Spleen (tissue), 11 donors: ENCODE measurements around the gene PHOSPHO2. TPM values are rescaled to one million over a fixed set of nuclear protein-coding genes. Genes with fewer than 3 reads are reported as not detected.

Experiments used
- DNase-seq: peaks from one replicate; pipeline ENCODE4 v3.0.0-alpha.2; 2020
- H3K27ac ChIP-seq, 8 donors: fragments of 200-600 bp; sonication (generic) in 7 of 8; 1 replicate in 4 of 8; 2 replicates in 4 of 8; pipeline versions ENCODE4 v1.5.0 to v1.8.0; 2016 to 2021; ENCODE audit warnings: inconsistent platforms in 4 of 8, mild to moderate bottlenecking in 4 of 8, moderate library complexity in 1 of 8
- H3K27me3 ChIP-seq, 7 donors: fragments of 200-600 bp; sonication (generic) in 6 of 7; replicated peaks in 1 of 7; 1 replicate in 4 of 7; 2 replicates in 3 of 7; pipeline versions ENCODE4 v1.5.0 to v1.8.0; 2016 to 2021; ENCODE audit warnings: inconsistent platforms in 3 of 7, mild to moderate bottlenecking in 1 of 7
- H3K36me3 ChIP-seq, 6 donors: fragments of 200-600 bp; sonication (generic) in 5 of 6; 1 replicate in 4 of 6; 2 replicates in 2 of 6; pipeline versions ENCODE4 v1.5.0 to v1.8.0; 2016 to 2021; ENCODE audit warnings: inconsistent platforms in 2 of 6
- H3K4me1 ChIP-seq, 6 donors: fragments of 200-600 bp; sonication (generic) in 5 of 6; 1 replicate in 3 of 6; 2 replicates in 3 of 6; pipeline versions ENCODE4 v1.5.0 to v1.8.0; 2016 to 2021; ENCODE audit warnings: inconsistent platforms in 3 of 6
- H3K4me3 ChIP-seq, 8 donors: fragments of 200-600 bp; sonication (generic) in 7 of 8; 1 replicate in 4 of 8; 2 replicates in 4 of 8; pipeline versions ENCODE4 v1.5.0 to v1.8.0; 2016 to 2021; ENCODE audit warnings: inconsistent platforms in 4 of 8, mild to moderate bottlenecking in 4 of 8, moderate library complexity in 2 of 8
- H3K9me3 ChIP-seq, 8 donors: fragments of 200-600 bp; sonication (generic) in 7 of 8; 1 replicate in 4 of 8; 2 replicates in 4 of 8; pipeline versions ENCODE4 v1.5.0 to v1.8.0; 2016 to 2021; ENCODE audit warnings: inconsistent platforms in 4 of 8
- POLR2A ChIP-seq, 3 donors: fragments of 450-650 bp; IDR thresholded peaks; one replicate each; pipeline ENCODE4 v1.5.1; 2017; ENCODE audit warnings: antibody characterized with exemption in 3 of 3, mild to moderate bottlenecking in 1 of 3
- POLR2AphosphoS5 ChIP-seq, 3 donors: sonication (generic); formaldehyde crosslinking; IDR thresholded peaks; one replicate each; pipeline ENCODE4 v1.5.1; 2017; ENCODE audit warnings: antibody characterized with exemption in 3 of 3
- WGBS, 5 donors: extraction: QIAGEN DNeasy Blood & Tissue Kit in 3 of 5; methylation state at CpG; one replicate each; pipeline versions ENCODE4 v1.1.5 to v1.1.7; 2013 to 2018; 5-methylcytosine and 5-hydroxymethylcytosine counted together
- intact Hi-C: fragments of 100-400 bp; cut with DNase I; formaldehyde crosslinking; loops from one replicate; pipeline ENCODE4 v1.15.0; 2023; ENCODE audit warnings: low total_unique reads
- polyA plus RNA-seq, 3 donors: library from polyadenylated mRNA; stranded (reverse); fragments of 200-250 nt; gene quantifications; one replicate each; pipeline ENCODE4 v1.2.1, GENCODE V29; 2013
- total RNA-seq, 7 donors: library from RNA; depleted of rRNA in 3 of 7; stranded (reverse); fragments of >200 nt in 3 of 7; fragmentation: NEBNext Ultra II Directional in 4 of 7; extraction: Animal tissue kit (Norgen Biotek cat#: 25700) in 4 of 7; gene quantifications; one replicate each; pipeline versions ENCODE4 v1.1.0 to v1.2.1, GENCODE V29; 2016 to 2021
- TF ChIP-seq, protein P1 (sequence below), 11 experiments: fragments of 200-600 bp in 7 of 11; fragments of 450-650 bp in 4 of 11; sonication (generic) in 4 of 11; IDR thresholded peaks in 8 of 11; conservative IDR thresholded peaks in 3 of 11; 1 replicate in 7 of 11; 2 replicates in 4 of 11; pipeline versions ENCODE4 v1.4.0 to v1.8.0; 2016 to 2021; ENCODE audit warnings: antibody characterized with exemption in 11 of 11, inconsistent platforms in 4 of 11, mild to moderate bottlenecking in 1 of 11
- donor health status: healthy with polysubstance abuse.
- donor health status: DM: no; HTN: no; CAD: no; lungs with moderate emphysema.
- donor health status: DM: no; HTN: no; CAD: no.
- donor health status: Bipolar disorder and iron deficiency.
- donor health status: healthy.
- donor health status: DM: no; HTN: no; CAD: no.
- donor health status: DM: yes; HTN: yes; CAD: no.

Gene PHOSPHO2
- total and polyA plus RNA-seq, 10 donors = 1.2 to 6.9 (median 4.0) TPM

DNA sequence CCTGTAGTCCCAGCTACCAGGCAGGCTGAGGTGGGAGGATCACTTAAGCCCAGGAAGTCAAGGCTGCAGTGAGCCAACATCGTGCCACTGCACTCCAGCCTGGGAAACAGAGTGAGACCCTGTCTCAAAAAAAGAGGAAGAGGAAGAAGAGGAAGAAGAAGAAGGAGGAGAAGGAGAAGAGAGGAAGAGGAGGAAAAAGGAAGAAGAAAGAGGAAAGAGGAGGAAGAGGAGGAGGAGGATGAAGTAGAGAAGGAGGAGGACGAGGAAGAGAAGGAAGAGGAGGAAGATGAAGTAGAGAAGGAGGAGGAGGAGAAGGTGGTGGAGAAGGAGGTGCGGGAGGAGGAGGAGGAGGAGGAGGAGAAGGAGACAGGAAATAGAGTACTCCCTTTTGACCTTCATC is 38.1 kb upstream of the PHOSPHO2 start:
- Histone ChIP-seq H3K9me3 (no peaks in the 10 kb centered on the region), H3K36me3 (no peaks in the 10 kb centered on the region), H3K4me3 (no peak overlapping the region), H3K4me1 (peaks cover 0 to 7% (median 0%) of the 10 kb centered on the region in 6 donors), H3K27ac (no peak overlapping the region), H3K27me3 (peaks cover 0 to 15% (median 0%) of the 10 kb centered on the region in 7 donors)
- 54 to 73% (median 61%) methylated on average over 3 of the region's 3 CpGs for WGBS, 5 donors
- intact Hi-C loops = no loop called here
- DNase-seq = no peak
- TF ChIP-seq POLR2AphosphoS5 (IDR thresholded peaks at IDR 0.05) (no peak), POLR2A (IDR thresholded peaks at IDR 0.05) (no peak)
- TF ChIP-seq, protein P1, sequence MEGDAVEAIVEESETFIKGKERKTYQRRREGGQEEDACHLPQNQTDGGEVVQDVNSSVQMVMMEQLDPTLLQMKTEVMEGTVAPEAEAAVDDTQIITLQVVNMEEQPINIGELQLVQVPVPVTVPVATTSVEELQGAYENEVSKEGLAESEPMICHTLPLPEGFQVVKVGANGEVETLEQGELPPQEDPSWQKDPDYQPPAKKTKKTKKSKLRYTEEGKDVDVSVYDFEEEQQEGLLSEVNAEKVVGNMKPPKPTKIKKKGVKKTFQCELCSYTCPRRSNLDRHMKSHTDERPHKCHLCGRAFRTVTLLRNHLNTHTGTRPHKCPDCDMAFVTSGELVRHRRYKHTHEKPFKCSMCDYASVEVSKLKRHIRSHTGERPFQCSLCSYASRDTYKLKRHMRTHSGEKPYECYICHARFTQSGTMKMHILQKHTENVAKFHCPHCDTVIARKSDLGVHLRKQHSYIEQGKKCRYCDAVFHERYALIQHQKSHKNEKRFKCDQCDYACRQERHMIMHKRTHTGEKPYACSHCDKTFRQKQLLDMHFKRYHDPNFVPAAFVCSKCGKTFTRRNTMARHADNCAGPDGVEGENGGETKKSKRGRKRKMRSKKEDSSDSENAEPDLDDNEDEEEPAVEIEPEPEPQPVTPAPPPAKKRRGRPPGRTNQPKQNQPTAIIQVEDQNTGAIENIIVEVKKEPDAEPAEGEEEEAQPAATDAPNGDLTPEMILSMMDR (IDR thresholded peaks at IDR 0.05 in 8 of 11, conservative IDR thresholded peaks at IDR 0.05 in 3 of 11) = no peak

DNA sequence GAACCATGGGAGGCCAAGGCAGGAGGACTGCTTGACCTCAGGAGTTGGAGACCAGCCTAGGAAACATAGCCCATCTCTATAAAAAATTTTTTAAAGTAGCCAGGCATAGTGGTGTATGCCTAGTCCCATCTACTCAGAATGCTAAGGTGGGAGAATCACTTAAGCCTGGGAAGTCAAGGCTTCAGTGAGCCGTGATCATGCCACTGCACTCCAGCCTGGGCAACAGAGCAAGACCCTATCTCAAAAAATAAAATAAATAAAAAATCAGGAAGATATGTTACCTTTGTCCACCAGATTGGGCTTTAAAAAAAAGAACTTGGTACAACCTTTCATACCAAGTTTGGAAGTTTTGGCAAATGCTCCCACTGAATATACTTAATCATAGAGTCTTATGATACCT is 35.4 kb upstream of the PHOSPHO2 start:
- H3K27me3 ChIP-seq = peaks cover 0 to under 1% (median 0%) of the 10 kb centered on the region in 7 donors
- no peak for TF ChIP-seq POLR2AphosphoS5 (IDR thresholded peaks at IDR 0.05)
- TF ChIP-seq, protein P1 (IDR thresholded peaks at IDR 0.05 in 8 of 11, conservative IDR thresholded peaks at IDR 0.05 in 3 of 11) = no peak
- TF ChIP-seq POLR2A (IDR thresholded peaks at IDR 0.05) = no peak
- peaks cover 0 to 7% (median 0%) of the 10 kb centered on the region in 6 donors for H3K4me1 ChIP-seq
- intact Hi-C loops = no loop called here
- no peaks in the 10 kb centered on the region for H3K36me3 ChIP-seq
- no peak overlapping the region for H3K4me3 ChIP-seq
- DNase-seq = no peak
- no peak overlapping the region for H3K27ac ChIP-seq
- H3K9me3 ChIP-seq = no peaks in the 10 kb centered on the region
- 95 to 100% (median 100%) methylated on average over 1 of the region's 1 CpG for WGBS, 5 donors

DNA sequence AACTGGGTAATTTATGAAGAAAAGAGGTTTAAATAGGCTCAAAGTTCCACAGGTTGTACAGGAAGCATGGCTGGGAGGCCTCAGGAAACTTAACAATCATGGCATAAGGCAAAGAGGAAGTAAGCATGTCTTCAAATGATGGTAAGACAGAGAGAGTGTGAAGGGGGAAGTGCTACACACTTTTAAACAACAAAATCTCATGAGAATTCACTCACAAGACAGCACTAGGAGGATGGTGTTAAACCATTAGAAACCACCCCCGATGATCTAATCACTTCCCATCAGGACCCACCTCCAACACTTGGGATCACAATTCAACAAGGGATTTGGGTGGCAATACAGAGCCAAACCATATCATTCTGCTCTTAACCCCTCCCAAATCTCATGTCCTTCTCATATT is 34.9 kb upstream of the PHOSPHO2 start:
- Histone ChIP-seq H3K9me3 (no peaks in the 10 kb centered on the region), H3K4me3 (no peak overlapping the region), H3K4me1 (peaks cover 0 to 7% (median 0%) of the 10 kb centered on the region in 6 donors), H3K36me3 (no peaks in the 10 kb centered on the region), H3K27ac (no peak overlapping the region), H3K27me3 (no peaks in the 10 kb centered on the region)
- WGBS, 5 donors = 21 to 48% (median 32%) methylated on average over 1 of the region's 1 CpG
- DNase-seq = no peak
- intact Hi-C loops = no loop called here
- TF ChIP-seq, protein P1 (IDR thresholded peaks at IDR 0.05 in 8 of 11, conservative IDR thresholded peaks at IDR 0.05 in 3 of 11) = no peak
- TF ChIP-seq POLR2AphosphoS5 (IDR thresholded peaks at IDR 0.05) (no peak), POLR2A (IDR thresholded peaks at IDR 0.05) (no peak)

DNA sequence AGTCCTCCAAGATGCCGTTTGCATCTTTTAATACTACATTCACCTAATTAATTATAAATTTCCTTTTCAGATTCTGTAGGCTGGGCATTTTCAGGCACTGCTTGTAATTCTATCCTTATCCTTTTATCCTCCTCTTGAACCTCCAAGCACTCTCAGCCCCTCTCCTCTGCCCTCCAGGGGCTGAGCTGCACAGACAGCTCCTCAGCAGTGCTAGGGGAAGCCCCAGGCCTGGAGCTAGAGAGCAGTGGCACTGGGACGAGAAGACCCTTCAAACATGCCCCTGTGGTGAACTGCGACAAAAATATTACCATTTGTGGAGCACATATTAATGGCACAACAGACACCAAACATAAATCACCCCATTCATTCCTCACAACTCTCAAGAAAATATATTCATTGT is 33.0 kb upstream of the PHOSPHO2 start:
- intact Hi-C loops = no loop called here
- Histone ChIP-seq H3K27me3 (no peaks in the 10 kb centered on the region), H3K4me1 (peaks cover 0 to 7% (median 0%) of the 10 kb centered on the region in 6 donors), H3K9me3 (no peaks in the 10 kb centered on the region), H3K4me3 (no peak overlapping the region), H3K27ac (no peak overlapping the region), H3K36me3 (no peaks in the 10 kb centered on the region)
- TF ChIP-seq, protein P1 (IDR thresholded peaks at IDR 0.05 in 8 of 11, conservative IDR thresholded peaks at IDR 0.05 in 3 of 11) = no peak
- no peak for TF ChIP-seq POLR2AphosphoS5 (IDR thresholded peaks at IDR 0.05)
- TF ChIP-seq POLR2A (IDR thresholded peaks at IDR 0.05) = no peak
- no peak for DNase-seq
- WGBS, 5 donors = 69 to 86% (median 81%) methylated on average over 3 of the region's 3 CpGs
